Neural cell (in vitro differentiated cells): Measurements from ENCODE around the gene LRP5.

ENCODE experiments used
- POLR2AphosphoS5 ChIP-seq: IDR thresholded peaks from 2 replicates; pipeline ENCODE4 v1.6.1; 2012
- TF ChIP-seq, protein P1 (sequence below): fragments of 450-650 bp; IDR thresholded peaks from 2 replicates; pipeline ENCODE4 v1.5.1; 2014; ENCODE audit warnings: antibody characterized with exemption, mild to moderate bottlenecking, moderate library complexity; ENCODE audit not compliant: poor library complexity, severe bottlenecking
- TF ChIP-seq, protein P2 (sequence below): IDR thresholded peaks from 2 replicates; pipeline ENCODE4 v1.6.1; 2012; ENCODE audit warnings: borderline replicate concordance

DNA sequence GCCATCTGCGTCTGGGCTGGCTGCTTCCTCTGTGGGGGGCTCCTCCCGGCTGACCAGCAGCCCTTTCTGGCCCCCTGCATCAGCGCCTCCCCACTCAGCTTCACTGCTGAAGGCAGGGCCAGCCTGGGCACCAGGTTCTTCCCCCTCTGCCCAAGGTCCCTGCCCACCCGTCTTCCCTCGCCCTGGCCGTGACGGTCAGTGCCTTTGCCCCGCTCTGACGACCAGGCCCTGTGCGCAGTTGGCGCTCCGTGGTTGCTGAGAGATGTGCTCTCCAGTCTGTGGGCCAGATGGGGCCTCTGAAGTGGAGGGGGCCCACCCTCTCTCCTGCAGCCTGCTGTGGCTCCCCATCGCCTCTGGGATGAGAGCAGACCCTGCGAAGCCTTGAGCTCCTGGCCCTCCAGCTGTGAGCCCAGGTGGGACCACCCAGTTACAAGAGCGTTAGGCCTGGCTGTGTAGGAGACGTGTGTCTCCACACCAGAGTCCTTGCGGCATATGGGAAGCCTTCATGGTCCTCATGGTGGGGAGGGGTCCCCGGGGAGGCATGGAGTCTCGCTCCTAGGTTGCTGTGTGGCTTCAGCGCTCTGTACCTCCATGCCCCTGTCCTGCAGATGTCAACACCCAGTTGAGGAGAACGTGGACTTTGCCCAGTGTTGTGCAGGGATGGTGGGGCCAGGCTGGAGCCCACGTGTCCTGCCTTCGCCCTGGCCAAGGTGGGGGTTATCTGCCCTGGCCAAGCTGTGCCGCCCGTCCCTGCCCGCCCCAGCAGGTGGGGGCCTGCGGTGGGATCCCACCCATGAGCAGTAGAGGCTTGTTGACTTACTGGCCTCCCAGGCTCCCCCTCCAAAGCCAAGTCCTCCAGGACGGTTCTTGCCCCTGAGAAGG lies 14.2 kb downstream of the LRP5 start:
- TF ChIP-seq, protein P1, sequence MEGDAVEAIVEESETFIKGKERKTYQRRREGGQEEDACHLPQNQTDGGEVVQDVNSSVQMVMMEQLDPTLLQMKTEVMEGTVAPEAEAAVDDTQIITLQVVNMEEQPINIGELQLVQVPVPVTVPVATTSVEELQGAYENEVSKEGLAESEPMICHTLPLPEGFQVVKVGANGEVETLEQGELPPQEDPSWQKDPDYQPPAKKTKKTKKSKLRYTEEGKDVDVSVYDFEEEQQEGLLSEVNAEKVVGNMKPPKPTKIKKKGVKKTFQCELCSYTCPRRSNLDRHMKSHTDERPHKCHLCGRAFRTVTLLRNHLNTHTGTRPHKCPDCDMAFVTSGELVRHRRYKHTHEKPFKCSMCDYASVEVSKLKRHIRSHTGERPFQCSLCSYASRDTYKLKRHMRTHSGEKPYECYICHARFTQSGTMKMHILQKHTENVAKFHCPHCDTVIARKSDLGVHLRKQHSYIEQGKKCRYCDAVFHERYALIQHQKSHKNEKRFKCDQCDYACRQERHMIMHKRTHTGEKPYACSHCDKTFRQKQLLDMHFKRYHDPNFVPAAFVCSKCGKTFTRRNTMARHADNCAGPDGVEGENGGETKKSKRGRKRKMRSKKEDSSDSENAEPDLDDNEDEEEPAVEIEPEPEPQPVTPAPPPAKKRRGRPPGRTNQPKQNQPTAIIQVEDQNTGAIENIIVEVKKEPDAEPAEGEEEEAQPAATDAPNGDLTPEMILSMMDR: no peak
- TF ChIP-seq POLR2AphosphoS5: no peak
- TF ChIP-seq, protein P2, sequence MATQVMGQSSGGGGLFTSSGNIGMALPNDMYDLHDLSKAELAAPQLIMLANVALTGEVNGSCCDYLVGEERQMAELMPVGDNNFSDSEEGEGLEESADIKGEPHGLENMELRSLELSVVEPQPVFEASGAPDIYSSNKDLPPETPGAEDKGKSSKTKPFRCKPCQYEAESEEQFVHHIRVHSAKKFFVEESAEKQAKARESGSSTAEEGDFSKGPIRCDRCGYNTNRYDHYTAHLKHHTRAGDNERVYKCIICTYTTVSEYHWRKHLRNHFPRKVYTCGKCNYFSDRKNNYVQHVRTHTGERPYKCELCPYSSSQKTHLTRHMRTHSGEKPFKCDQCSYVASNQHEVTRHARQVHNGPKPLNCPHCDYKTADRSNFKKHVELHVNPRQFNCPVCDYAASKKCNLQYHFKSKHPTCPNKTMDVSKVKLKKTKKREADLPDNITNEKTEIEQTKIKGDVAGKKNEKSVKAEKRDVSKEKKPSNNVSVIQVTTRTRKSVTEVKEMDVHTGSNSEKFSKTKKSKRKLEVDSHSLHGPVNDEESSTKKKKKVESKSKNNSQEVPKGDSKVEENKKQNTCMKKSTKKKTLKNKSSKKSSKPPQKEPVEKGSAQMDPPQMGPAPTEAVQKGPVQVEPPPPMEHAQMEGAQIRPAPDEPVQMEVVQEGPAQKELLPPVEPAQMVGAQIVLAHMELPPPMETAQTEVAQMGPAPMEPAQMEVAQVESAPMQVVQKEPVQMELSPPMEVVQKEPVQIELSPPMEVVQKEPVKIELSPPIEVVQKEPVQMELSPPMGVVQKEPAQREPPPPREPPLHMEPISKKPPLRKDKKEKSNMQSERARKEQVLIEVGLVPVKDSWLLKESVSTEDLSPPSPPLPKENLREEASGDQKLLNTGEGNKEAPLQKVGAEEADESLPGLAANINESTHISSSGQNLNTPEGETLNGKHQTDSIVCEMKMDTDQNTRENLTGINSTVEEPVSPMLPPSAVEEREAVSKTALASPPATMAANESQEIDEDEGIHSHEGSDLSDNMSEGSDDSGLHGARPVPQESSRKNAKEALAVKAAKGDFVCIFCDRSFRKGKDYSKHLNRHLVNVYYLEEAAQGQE: no peak
